SU-DHL-6 (cell line): ENCODE results near the gene GTF2H1.

ENCODE experiments used
- H2AFZ ChIP-seq: fragments of 200-600 bp; sonication (generic); 2 replicates; pipeline ENCODE4 v1.6.1; 2014; ENCODE audit warnings: low read depth, mild to moderate bottlenecking, moderate library complexity, mixed read lengths, antibody characterized with exemption, low read length; ENCODE audit not compliant: severe bottlenecking
- H3F3A ChIP-seq: fragments of 200-600 bp; shearing (Covaris generic); 2 replicates; pipeline ENCODE4 v1.6.0; 2016; ENCODE audit warnings: antibody characterized with exemption, mild to moderate bottlenecking; ENCODE audit not compliant: insufficient read depth
- H3K27ac ChIP-seq: fragments of 200-600 bp; sonication (generic); 2 replicates; pipeline ENCODE4 v1.5.1; 2016; ENCODE audit warnings: low read depth, mild to moderate bottlenecking, low read length, moderate library complexity, mixed read lengths
- H3K27me3 ChIP-seq: fragments of 200-600 bp; sonication (generic), shearing (Covaris generic); 2 replicates; pipeline ENCODE4 v1.6.0; 2014; ENCODE audit warnings: mild to moderate bottlenecking, low read length
- H3K36me3 ChIP-seq: fragments of 200-600 bp; sonication (generic); 2 replicates; pipeline ENCODE4 v1.6.1; 2014; ENCODE audit warnings: mild to moderate bottlenecking, low read length, mixed read lengths
- H3K4me2 ChIP-seq: fragments of 300-600, 200-600 bp; shearing (Covaris generic), sonication (generic); 2 replicates; pipeline ENCODE4 v1.6.0; 2014; ENCODE audit warnings: low read length, low read depth, mild to moderate bottlenecking; ENCODE audit not compliant: poor library complexity, severe bottlenecking
- H3K4me3 ChIP-seq: fragments of 200-600 bp; sonication (generic); 2 replicates; pipeline ENCODE4 v1.5.1; 2014; ENCODE audit warnings: antibody characterized with exemption, low read length, mild to moderate bottlenecking, mixed read lengths; ENCODE audit not compliant: insufficient read depth, poor library complexity, severe bottlenecking
- H3K79me2 ChIP-seq: fragments of 200-600 bp; sonication (generic); 2 replicates; pipeline ENCODE4 v1.6.1; 2014; ENCODE audit warnings: mild to moderate bottlenecking, low read length, moderate library complexity; ENCODE audit not compliant: insufficient read depth
- H3K9ac ChIP-seq: fragments of 200-600 bp; sonication (generic); 2 replicates; pipeline ENCODE4 v1.7.0; 2014; ENCODE audit warnings: mild to moderate bottlenecking, low read length
- H3K9me2 ChIP-seq: fragments of 200-600 bp; sonication (generic); replicated peaks from 2 replicates; pipeline ENCODE4 v1.6.1; 2014; ENCODE audit warnings: low read length; ENCODE audit not compliant: insufficient read depth
- H3K9me3 ChIP-seq: fragments of 200-600 bp; sonication (generic); 2 replicates; pipeline ENCODE4 v1.6.1; 2014; ENCODE audit warnings: low read length, mixed read lengths; ENCODE audit not compliant: insufficient read depth
- H4K20me1 ChIP-seq: fragments of 200-600 bp; sonication (generic); 2 replicates; pipeline ENCODE4 v1.6.1; 2014; ENCODE audit warnings: low read depth, mild to moderate bottlenecking, antibody characterized with exemption, low read length, moderate library complexity, mixed read lengths
- CTCF ChIP-seq: fragments of 200-600 bp; sonication (generic); IDR thresholded peaks from one replicate; pipeline ENCODE4 v1.5.1; 2017; ENCODE audit warnings: antibody characterized with exemption, mild to moderate bottlenecking, low read length, moderate library complexity; ENCODE audit not compliant: insufficient read depth, poor library complexity, severe bottlenecking
- EZH2phosphoT487 ChIP-seq: fragments of 200-600 bp; sonication (generic), shearing (Covaris generic); conservative IDR thresholded peaks from 2 replicates; pipeline ENCODE4 v1.6.1; 2018; ENCODE audit warnings: mild to moderate bottlenecking, antibody characterized with exemption, low read length, moderate library complexity, mixed read lengths

The GTF2H1 gene

GRCh38 chr11:18375941-18376340, 53.6 kb downstream of the GTF2H1 start:
- H3K27me3 ChIP-seq, result no peaks in the 10 kb centered on the region
- no peaks in the 10 kb centered on the region for H3K9me3 ChIP-seq
- H4K20me1 ChIP-seq, result no peaks in the 10 kb centered on the region
- no peaks in the 10 kb centered on the region for H3K36me3 ChIP-seq
- no peak overlapping the region for H2AFZ ChIP-seq
- no peak overlapping the region for H3K27ac ChIP-seq
- H3K9me2 ChIP-seq, result no peaks in the 10 kb centered on the region
- TF ChIP-seq CTCF (no peak), EZH2phosphoT487 (no peak)
- H3K4me2 ChIP-seq, result no peak overlapping the region
- H3F3A ChIP-seq, result no peaks in the 10 kb centered on the region
- H3K9ac ChIP-seq, result no peak overlapping the region
- H3K79me2 ChIP-seq, result no peaks in the 10 kb centered on the region
- H3K4me3 ChIP-seq, result no peak overlapping the region

GRCh38 chr11:18379201-18379600, 56.8 kb downstream of the GTF2H1 start:
- TF ChIP-seq CTCF (no peak), EZH2phosphoT487 (no peak)
- Histone ChIP-seq H3K27ac (no peak overlapping the region), H3K9me3 (no peaks in the 10 kb centered on the region), H3K36me3 (no peaks in the 10 kb centered on the region), H4K20me1 (no peaks in the 10 kb centered on the region), H3K79me2 (no peaks in the 10 kb centered on the region), H3K4me3 (no peak overlapping the region), H3F3A (no peaks in the 10 kb centered on the region), H3K9me2 (no peaks in the 10 kb centered on the region), H3K27me3 (no peaks in the 10 kb centered on the region), H3K4me2 (no peak overlapping the region), H2AFZ (no peak overlapping the region), H3K9ac (no peak overlapping the region)

GRCh38 chr11:18383388-18384156, 61.2 kb downstream of the GTF2H1 start:
- no peaks in the 10 kb centered on the region for H3F3A ChIP-seq
- no peak overlapping the region for H3K4me2 ChIP-seq
- no peak overlapping the region for H3K27ac ChIP-seq
- no peaks in the 10 kb centered on the region for H3K36me3 ChIP-seq
- no peak overlapping the region for H2AFZ ChIP-seq
- TF ChIP-seq CTCF, result no peak
- no peak for TF ChIP-seq EZH2phosphoT487
- no peaks in the 10 kb centered on the region for H3K79me2 ChIP-seq
- no peaks in the 10 kb centered on the region for H4K20me1 ChIP-seq
- H3K4me3 ChIP-seq, result no peak overlapping the region
- H3K9ac ChIP-seq, result no peak overlapping the region
- H3K27me3 ChIP-seq, result no peaks in the 10 kb centered on the region
- no peaks in the 10 kb centered on the region for H3K9me3 ChIP-seq
- H3K9me2 ChIP-seq, result no peaks in the 10 kb centered on the region
